SJCRH30 (cell line): ENCODE data around the gene CIZ1. TPM values are rescaled to one million over a fixed set of nuclear protein-coding genes. Genes with fewer than 3 reads are reported as not detected.
"Not testable (repeated sequence)": the region's sequence is repeated elsewhere in the genome, so short reads cannot be mapped to it uniquely, and the experiment has no call there.

ENCODE experiments used
- DNase-seq, 2 experiments: peaks; one replicate each; pipeline ENCODE4 v3.0.0-alpha.2; 2015 to 2020
- H3K27ac ChIP-seq: fragments of 250-450 bp; sonication (Bioruptor Pico); 2 replicates; pipeline ENCODE4 v1.5.1; 2020; ENCODE audit warnings: mild to moderate bottlenecking, moderate library complexity
- H3K27me3 ChIP-seq: fragments of 250-450 bp; sonication (Bioruptor Pico); 2 replicates; pipeline ENCODE4 v1.5.1; 2020; ENCODE audit warnings: mild to moderate bottlenecking, moderate library complexity
- H3K36me3 ChIP-seq: fragments of 250-450 bp; sonication (Bioruptor Pico); 2 replicates; pipeline ENCODE4 v1.5.1; 2020; ENCODE audit warnings: mild to moderate bottlenecking, moderate library complexity
- H3K4me1 ChIP-seq: fragments of 250-450 bp; sonication (Bioruptor Pico); 2 replicates; pipeline ENCODE4 v1.5.1; 2020; ENCODE audit warnings: mild to moderate bottlenecking, moderate library complexity
- H3K4me3 ChIP-seq: fragments of 250-450 bp; sonication (Bioruptor Pico); 2 replicates; pipeline ENCODE4 v1.5.1; 2020; ENCODE audit warnings: mild to moderate bottlenecking, moderate library complexity
- H3K9me3 ChIP-seq: fragments of 250-450 bp; sonication (Bioruptor Pico); replicated peaks from 2 replicates; pipeline ENCODE4 v1.5.1; 2020; ENCODE audit warnings: mild to moderate bottlenecking, moderate library complexity
- total RNA-seq: library from RNA; depleted of rRNA; stranded (reverse); fragments of >200 nt; shearing (Covaris generic); gene quantifications from 2 replicates; pipeline ENCODE4 v1.2.3, GENCODE V29; 2014

CIZ1 gene
- total RNA-seq, 1 experiment from 2014 or later: 85.2 TPM

GRCh38 chr9:128185979-128186965 is 5.1 kb downstream of the CIZ1 start:
- no peaks in the 10 kb centered on the region for H3K27me3 ChIP-seq

GRCh38 chr9:128182893-128183588 is 8.3 kb downstream of the CIZ1 start:
- no peak for DNase-seq
- H3K4me3 ChIP-seq: no peak overlapping the region
- peaks cover 77% of the 10 kb centered on the region for H3K36me3 ChIP-seq
- H3K27me3 ChIP-seq: no peaks in the 10 kb centered on the region
- no peak overlapping the region for H3K27ac ChIP-seq
- no peaks in the 10 kb centered on the region for H3K4me1 ChIP-seq
- no peaks in the 10 kb centered on the region for H3K9me3 ChIP-seq

More at GRCh38 chr9:128185979-128186965, 5.1 kb downstream of the CIZ1 start:
- H3K27ac ChIP-seq: no peak overlapping the region
- H3K4me3 ChIP-seq: no peak overlapping the region
- no peaks in the 10 kb centered on the region for H3K9me3 ChIP-seq
- DNase-seq: no peak
- peaks cover 4% of the 10 kb centered on the region; the same call in 1 of the 2 replicates for H3K4me1 ChIP-seq
- peaks cover 59% of the 10 kb centered on the region for H3K36me3 ChIP-seq

- H3K9me3 ChIP-seq, H3K4me3 ChIP-seq, DNase-seq, H3K4me1 ChIP-seq, H3K27ac ChIP-seq, H3K27me3 ChIP-seq: not testable (repeated sequence)
- H3K36me3 ChIP-seq: peaks cover 77% of the 10 kb centered on the region
Measured at GRCh38 chr9:128181480-128181879, 9.9 kb downstream of the CIZ1 start.

GRCh38 chr9:128180447-128180846 is 10.9 kb downstream of the CIZ1 start:
- no peaks in the 10 kb centered on the region for H3K4me1 ChIP-seq
- peaks cover 81% of the 10 kb centered on the region for H3K36me3 ChIP-seq
- no peak overlapping the region for H3K27ac ChIP-seq
- no peaks in the 10 kb centered on the region for H3K9me3 ChIP-seq
- H3K4me3 ChIP-seq: no peak overlapping the region
- H3K27me3 ChIP-seq: no peaks in the 10 kb centered on the region
- no peak for DNase-seq

- H3K4me3 ChIP-seq: no peak overlapping the region
- no peaks in the 10 kb centered on the region for H3K9me3 ChIP-seq
- H3K27me3 ChIP-seq: no peaks in the 10 kb centered on the region
- DNase-seq: no peak
- no peak overlapping the region for H3K27ac ChIP-seq
- peaks cover 85% of the 10 kb centered on the region for H3K36me3 ChIP-seq
- no peaks in the 10 kb centered on the region for H3K4me1 ChIP-seq
Measured at GRCh38 chr9:128180001-128180400, 11.4 kb downstream of the CIZ1 start.

- Histone ChIP-seq H3K36me3 (peaks cover 77% of the 10 kb centered on the region), H3K4me3 (no peak overlapping the region), H3K27ac (no peak overlapping the region), H3K4me1 (no peaks in the 10 kb centered on the region), H3K27me3 (no peaks in the 10 kb centered on the region), H3K9me3 (no peaks in the 10 kb centered on the region)
- DNase-seq: no peak
Measured at GRCh38 chr9:128178806-128179431, 12.5 kb downstream of the CIZ1 start.

- no peaks in the 10 kb centered on the region for H3K9me3 ChIP-seq
- no peaks in the 10 kb centered on the region for H3K4me1 ChIP-seq
- H3K27ac ChIP-seq: no peak overlapping the region
- DNase-seq: no peak
- H3K36me3 ChIP-seq: peaks cover 57% of the 10 kb centered on the region
- no peak overlapping the region for H3K4me3 ChIP-seq
- no peaks in the 10 kb centered on the region for H3K27me3 ChIP-seq
Measured at GRCh38 chr9:128175726-128176125, 15.6 kb downstream of the CIZ1 start.

- H3K36me3 ChIP-seq: peaks cover 56% of the 10 kb centered on the region
- no peaks in the 10 kb centered on the region for H3K4me1 ChIP-seq
- no peak for DNase-seq
- no peak overlapping the region for H3K27ac ChIP-seq
- H3K9me3 ChIP-seq: no peaks in the 10 kb centered on the region
- H3K4me3 ChIP-seq: no peak overlapping the region
- no peaks in the 10 kb centered on the region for H3K27me3 ChIP-seq
Measured at GRCh38 chr9:128175102-128175563, 16.2 kb downstream of the CIZ1 start.

GRCh38 chr9:128174062-128174461 is 17.3 kb downstream of the CIZ1 start:
- H3K27ac ChIP-seq: no peak overlapping the region
- H3K4me3 ChIP-seq: no peak overlapping the region
- H3K36me3 ChIP-seq: peaks cover 55% of the 10 kb centered on the region
- H3K27me3 ChIP-seq: no peaks in the 10 kb centered on the region
- no peaks in the 10 kb centered on the region for H3K4me1 ChIP-seq
- no peaks in the 10 kb centered on the region for H3K9me3 ChIP-seq
- no peak for DNase-seq

GRCh38 chr9:128169925-128170324 is 21.4 kb downstream of the CIZ1 start:
- Histone ChIP-seq H3K27ac (no peak overlapping the region), H3K27me3 (no peaks in the 10 kb centered on the region), H3K9me3 (no peaks in the 10 kb centered on the region), H3K4me3 (no peak overlapping the region), H3K4me1 (no peaks in the 10 kb centered on the region), H3K36me3 (peaks cover 59% of the 10 kb centered on the region)
- DNase-seq: no peak

GRCh38 chr9:128169492-128169891 is 21.9 kb downstream of the CIZ1 start:
- Histone ChIP-seq H3K4me1 (no peaks in the 10 kb centered on the region), H3K9me3 (no peaks in the 10 kb centered on the region), H3K27ac (no peak overlapping the region), H3K4me3 (no peak overlapping the region), H3K36me3 (peaks cover 64% of the 10 kb centered on the region), H3K27me3 (no peaks in the 10 kb centered on the region)
- DNase-seq: no peak

GRCh38 chr9:128168731-128169308 is 22.6 kb downstream of the CIZ1 start:
- Histone ChIP-seq H3K36me3 (peaks cover 69% of the 10 kb centered on the region), H3K27ac (no peak overlapping the region)
- no peak for DNase-seq

GRCh38 chr9:128167209-128167608 is 24.2 kb downstream of the CIZ1 start:
- H3K4me3 ChIP-seq: no peak overlapping the region
- no peaks in the 10 kb centered on the region for H3K27me3 ChIP-seq
- H3K4me1 ChIP-seq: no peaks in the 10 kb centered on the region
- DNase-seq: no peak
- peaks cover 77% of the 10 kb centered on the region for H3K36me3 ChIP-seq
- no peak overlapping the region for H3K27ac ChIP-seq
- no peaks in the 10 kb centered on the region for H3K9me3 ChIP-seq

More at GRCh38 chr9:128168731-128169308, 22.6 kb downstream of the CIZ1 start:
- H3K27me3 ChIP-seq: no peaks in the 10 kb centered on the region
- H3K4me3 ChIP-seq: no peak overlapping the region
- no peaks in the 10 kb centered on the region for H3K4me1 ChIP-seq
- H3K9me3 ChIP-seq: no peaks in the 10 kb centered on the region

- Histone ChIP-seq H3K27ac (no peak overlapping the region), H3K4me3 (no peak overlapping the region), H3K36me3 (peaks cover 77% of the 10 kb centered on the region), H3K9me3 (no peaks in the 10 kb centered on the region), H3K27me3 (no peaks in the 10 kb centered on the region), H3K4me1 (no peaks in the 10 kb centered on the region)
- DNase-seq: no peak
Measured at GRCh38 chr9:128166169-128166568, 25.2 kb downstream of the CIZ1 start.
